HCT116 (cell line): ENCODE results near the gene GRAMD4.

Experiments
- ATF3 ChIP-seq: IDR thresholded peaks from 2 replicates; pipeline ENCODE4 v1.6.1; 2012
- CTCF ChIP-seq, 3 experiments: fragments of 200-600 bp in 1 of 3; sonication (generic) in 1 of 3; IDR thresholded peaks in 2 of 3; conservative IDR thresholded peaks in 1 of 3; 2 replicates each; pipeline ENCODE4 v1.5.1; 2012 to 2017; ENCODE audit warnings: low read depth in 2 of 3, low read length in 2 of 3, antibody characterized with exemption in 1 of 3, borderline replicate concordance in 1 of 3, control low read depth in 1 of 3, mild to moderate bottlenecking in 1 of 3, mixed read lengths in 1 of 3, mixed run types in 1 of 3, moderate library complexity in 1 of 3; ENCODE audit not compliant: insufficient read depth in 1 of 3
- ELF1 ChIP-seq: IDR thresholded peaks from 2 replicates; pipeline ENCODE4 v1.6.1; 2012; ENCODE audit warnings: low read depth, borderline replicate concordance

GRCh38 chr22:46574438-46574992, 45.7 kb upstream of the GRAMD4 start:
- no peak for TF ChIP-seq ELF1
- no peak for TF ChIP-seq CTCF (IDR thresholded peaks at IDR 0.05 in 2 of 3, conservative IDR thresholded peaks at IDR 0.05 in 1 of 3; ENCODE audit: borderline replicate concordance in 1 of 3, insufficient read depth in 1 of 3, low read depth in 2 of 3, low read length in 2 of 3)
- no peak for TF ChIP-seq ATF3
